HepG2 (cell line): ENCODE measurements around the gene PRR22. TPM values are rescaled to one million over a fixed set of nuclear protein-coding genes. Genes with fewer than 3 reads are reported as not detected.
A peak's percentile ranks its signal among the peaks of the same experiment; 100 is the strongest.

Experiments used
- ISL2 ChIP-seq: sonication (generic); formaldehyde crosslinking; IDR thresholded peaks from 2 replicates; pipeline ENCODE4 v1.5.0; 2020; ENCODE audit warnings: missing genetic modification reagents
- MTF2 ChIP-seq: sonication (generic); formaldehyde crosslinking; IDR thresholded peaks from 2 replicates; pipeline ENCODE4 v1.5.0; 2020; ENCODE audit warnings: missing genetic modification reagents, borderline replicate concordance
- SMC3 ChIP-seq: IDR thresholded peaks from 2 replicates; pipeline ENCODE4 v1.6.1; 2011; ENCODE audit warnings: low read length, improper control_type of control experiment
- SSRP1 ChIP-seq: IDR thresholded peaks from 2 replicates; pipeline ENCODE4 v1.6.1; 2016; ENCODE audit warnings: control low read depth
- TBX3 ChIP-seq: fragments of 450-650 bp; IDR thresholded peaks from 2 replicates; pipeline ENCODE4 v1.6.1; 2017; ENCODE audit warnings: antibody characterized with exemption, mild to moderate bottlenecking, inconsistent platforms, borderline replicate concordance
- ZNF468 ChIP-seq: sonication (generic); formaldehyde crosslinking; IDR thresholded peaks from 2 replicates; pipeline ENCODE4 v1.8.0; 2022; ENCODE audit warnings: mild to moderate bottlenecking, moderate library complexity, missing genetic modification reagents
- ZNF780A ChIP-seq: sonication (generic); formaldehyde crosslinking; IDR thresholded peaks from 2 replicates; pipeline ENCODE4 v1.8.0; 2022; ENCODE audit warnings: mild to moderate bottlenecking, missing genetic modification reagents, moderate library complexity
- polyA plus RNA-seq, 8 experiments: library from polyadenylated mRNA; depleted of rRNA in 3 of 8; stranded (reverse) in 7 of 8; unstranded in 1 of 8; fragments of >200 nt; fragmentation: Illumina TruSeq in 4 of 8; extraction: Trizol in 4 of 8; gene quantifications; 2 replicates each; pipeline versions ENCODE4 v1.2.1 to v1.2.3, GENCODE V29; 2011 to 2016; ENCODE audit warnings: low read depth in 4 of 8, missing spikeins in 1 of 8, mixed read lengths in 1 of 8; ENCODE audit not compliant: insufficient read depth in 1 of 8
- total RNA-seq, 5 experiments: library from RNA; depleted of rRNA; stranded (reverse); fragments of >200 nt; fragmentation: Illumina TruSeq; extraction: Trizol; gene quantifications; 2 replicates each; pipeline ENCODE4 v1.2.3, GENCODE V29; 2016; ENCODE audit warnings: low read depth in 1 of 5
- TF ChIP-seq, protein P1 (sequence below): sonication (generic); formaldehyde crosslinking; IDR thresholded peaks from 2 replicates; pipeline ENCODE4 v1.5.1; 2020; ENCODE audit warnings: mild to moderate bottlenecking, missing genetic modification reagents, borderline replicate concordance
- TF ChIP-seq, protein P2 (sequence below): sonication (generic); formaldehyde crosslinking; IDR thresholded peaks from 2 replicates; pipeline ENCODE4 v1.9.0; 2021; ENCODE audit warnings: missing genetic modification reagents, mild to moderate bottlenecking, borderline replicate concordance
- TF ChIP-seq, protein P3 (sequence below): sonication (generic); formaldehyde crosslinking; IDR thresholded peaks from 2 replicates; pipeline ENCODE4 v1.8.1; 2023; ENCODE audit warnings: mild to moderate bottlenecking, inconsistent platforms, moderate library complexity, missing genetic modification reagents, borderline replicate concordance
- TF ChIP-seq, protein P4 (sequence below): sonication (generic); formaldehyde crosslinking; IDR thresholded peaks from 2 replicates; pipeline ENCODE4 v1.4.0; 2020; ENCODE audit warnings: missing genetic modification reagents, borderline replicate concordance
- TF ChIP-seq, protein P5 (sequence below): sonication (generic); formaldehyde crosslinking; conservative IDR thresholded peaks from 2 replicates; pipeline ENCODE4 v1.4.0; 2020; ENCODE audit warnings: missing genetic modification reagents

The PRR22 gene
- total and polyA plus RNA-seq, 2 of the 13 experiments (the other 11 are each of a cell fraction or from before 2014, with no cell fraction given): 0.84 to 2.3 TPM

DNA sequence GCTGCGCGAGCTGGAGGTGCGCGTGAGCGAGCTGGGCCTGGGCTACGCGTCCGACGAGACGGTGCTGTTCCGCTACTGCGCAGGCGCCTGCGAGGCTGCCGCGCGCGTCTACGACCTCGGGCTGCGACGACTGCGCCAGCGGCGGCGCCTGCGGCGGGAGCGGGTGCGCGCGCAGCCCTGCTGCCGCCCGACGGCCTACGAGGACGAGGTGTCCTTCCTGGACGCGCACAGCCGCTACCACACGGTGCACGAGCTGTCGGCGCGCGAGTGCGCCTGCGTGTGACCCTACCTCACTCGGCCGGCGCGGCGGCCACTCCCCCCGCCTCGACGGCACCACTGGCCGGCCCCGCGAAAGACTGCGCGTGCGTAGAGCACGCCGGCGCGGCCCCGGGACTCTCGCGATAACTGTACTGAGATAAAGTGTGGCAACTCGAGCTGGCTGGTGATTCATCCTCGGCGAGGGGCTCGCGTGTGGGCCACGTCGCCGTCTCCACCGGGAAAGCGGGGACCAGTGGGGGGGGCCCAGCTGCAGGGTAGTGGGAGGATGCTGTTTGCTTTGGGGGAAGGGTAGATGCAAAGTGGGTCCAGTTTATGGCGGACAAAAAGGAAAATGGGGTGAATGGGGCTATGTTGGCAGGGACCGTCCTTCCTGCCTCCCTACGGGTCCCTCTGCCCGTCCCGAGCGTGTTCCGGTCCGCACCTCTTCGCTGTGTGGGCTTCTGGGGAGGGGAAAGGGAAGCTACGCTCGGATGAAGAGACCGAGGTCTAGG, 43.5 kb upstream of the PRR22 start (continued):
- TF ChIP-seq, protein P1, sequence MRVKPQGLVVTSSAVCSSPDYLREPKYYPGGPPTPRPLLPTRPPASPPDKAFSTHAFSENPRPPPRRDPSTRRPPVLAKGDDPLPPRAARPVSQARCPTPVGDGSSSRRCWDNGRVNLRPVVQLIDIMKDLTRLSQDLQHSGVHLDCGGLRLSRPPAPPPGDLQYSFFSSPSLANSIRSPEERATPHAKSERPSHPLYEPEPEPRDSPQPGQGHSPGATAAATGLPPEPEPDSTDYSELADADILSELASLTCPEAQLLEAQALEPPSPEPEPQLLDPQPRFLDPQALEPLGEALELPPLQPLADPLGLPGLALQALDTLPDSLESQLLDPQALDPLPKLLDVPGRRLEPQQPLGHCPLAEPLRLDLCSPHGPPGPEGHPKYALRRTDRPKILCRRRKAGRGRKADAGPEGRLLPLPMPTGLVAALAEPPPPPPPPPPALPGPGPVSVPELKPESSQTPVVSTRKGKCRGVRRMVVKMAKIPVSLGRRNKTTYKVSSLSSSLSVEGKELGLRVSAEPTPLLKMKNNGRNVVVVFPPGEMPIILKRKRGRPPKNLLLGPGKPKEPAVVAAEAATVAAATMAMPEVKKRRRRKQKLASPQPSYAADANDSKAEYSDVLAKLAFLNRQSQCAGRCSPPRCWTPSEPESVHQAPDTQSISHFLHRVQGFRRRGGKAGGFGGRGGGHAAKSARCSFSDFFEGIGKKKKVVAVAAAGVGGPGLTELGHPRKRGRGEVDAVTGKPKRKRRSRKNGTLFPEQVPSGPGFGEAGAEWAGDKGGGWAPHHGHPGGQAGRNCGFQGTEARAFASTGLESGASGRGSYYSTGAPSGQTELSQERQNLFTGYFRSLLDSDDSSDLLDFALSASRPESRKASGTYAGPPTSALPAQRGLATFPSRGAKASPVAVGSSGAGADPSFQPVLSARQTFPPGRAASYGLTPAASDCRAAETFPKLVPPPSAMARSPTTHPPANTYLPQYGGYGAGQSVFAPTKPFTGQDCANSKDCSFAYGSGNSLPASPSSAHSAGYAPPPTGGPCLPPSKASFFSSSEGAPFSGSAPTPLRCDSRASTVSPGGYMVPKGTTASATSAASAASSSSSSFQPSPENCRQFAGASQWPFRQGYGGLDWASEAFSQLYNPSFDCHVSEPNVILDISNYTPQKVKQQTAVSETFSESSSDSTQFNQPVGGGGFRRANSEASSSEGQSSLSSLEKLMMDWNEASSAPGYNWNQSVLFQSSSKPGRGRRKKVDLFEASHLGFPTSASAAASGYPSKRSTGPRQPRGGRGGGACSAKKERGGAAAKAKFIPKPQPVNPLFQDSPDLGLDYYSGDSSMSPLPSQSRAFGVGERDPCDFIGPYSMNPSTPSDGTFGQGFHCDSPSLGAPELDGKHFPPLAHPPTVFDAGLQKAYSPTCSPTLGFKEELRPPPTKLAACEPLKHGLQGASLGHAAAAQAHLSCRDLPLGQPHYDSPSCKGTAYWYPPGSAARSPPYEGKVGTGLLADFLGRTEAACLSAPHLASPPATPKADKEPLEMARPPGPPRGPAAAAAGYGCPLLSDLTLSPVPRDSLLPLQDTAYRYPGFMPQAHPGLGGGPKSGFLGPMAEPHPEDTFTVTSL: 0 out of 2 replicates have a peak, but pooled peaks have one; percentile 41
- no peak for TF ChIP-seq SMC3
- peak; percentile 92 for TF ChIP-seq SSRP1 (CRISPR knock-in tag)
- TF ChIP-seq, protein P2, sequence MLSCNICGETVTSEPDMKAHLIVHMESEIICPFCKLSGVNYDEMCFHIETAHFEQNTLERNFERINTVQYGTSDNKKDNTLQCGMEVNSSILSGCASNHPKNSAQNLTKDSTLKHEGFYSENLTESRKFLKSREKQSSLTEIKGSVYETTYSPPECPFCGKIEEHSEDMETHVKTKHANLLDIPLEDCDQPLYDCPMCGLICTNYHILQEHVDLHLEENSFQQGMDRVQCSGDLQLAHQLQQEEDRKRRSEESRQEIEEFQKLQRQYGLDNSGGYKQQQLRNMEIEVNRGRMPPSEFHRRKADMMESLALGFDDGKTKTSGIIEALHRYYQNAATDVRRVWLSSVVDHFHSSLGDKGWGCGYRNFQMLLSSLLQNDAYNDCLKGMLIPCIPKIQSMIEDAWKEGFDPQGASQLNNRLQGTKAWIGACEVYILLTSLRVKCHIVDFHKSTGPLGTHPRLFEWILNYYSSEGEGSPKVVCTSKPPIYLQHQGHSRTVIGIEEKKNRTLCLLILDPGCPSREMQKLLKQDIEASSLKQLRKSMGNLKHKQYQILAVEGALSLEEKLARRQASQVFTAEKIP (CRISPR knock-in tag): no peak
- no peak for TF ChIP-seq ZNF780A (CRISPR knock-in tag)
- TF ChIP-seq TBX3: peak; percentile 29; the same call in 1 of the 2 replicates
- TF ChIP-seq, protein P3, sequence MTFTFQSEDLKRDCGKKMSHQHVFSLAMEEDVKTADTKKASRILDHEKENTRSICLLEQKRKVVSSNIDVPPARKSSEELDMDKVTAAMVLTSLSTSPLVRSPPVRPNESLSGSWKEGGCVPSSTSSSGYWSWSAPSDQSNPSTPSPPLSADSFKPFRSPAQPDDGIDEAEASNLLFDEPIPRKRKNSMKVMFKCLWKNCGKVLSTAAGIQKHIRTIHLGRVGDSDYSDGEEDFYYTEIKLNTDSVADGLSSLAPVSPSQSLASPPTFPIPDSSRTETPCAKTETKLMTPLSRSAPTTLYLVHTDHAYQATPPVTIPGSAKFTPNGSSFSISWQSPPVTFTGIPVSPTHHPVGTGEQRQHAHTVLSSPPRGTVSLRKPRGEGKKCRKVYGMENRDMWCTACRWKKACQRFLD: no peak; the same call in 1 of the 2 replicates
- TF ChIP-seq ISL2: no peak
- TF ChIP-seq MTF2: no peak
- TF ChIP-seq, protein P4, sequence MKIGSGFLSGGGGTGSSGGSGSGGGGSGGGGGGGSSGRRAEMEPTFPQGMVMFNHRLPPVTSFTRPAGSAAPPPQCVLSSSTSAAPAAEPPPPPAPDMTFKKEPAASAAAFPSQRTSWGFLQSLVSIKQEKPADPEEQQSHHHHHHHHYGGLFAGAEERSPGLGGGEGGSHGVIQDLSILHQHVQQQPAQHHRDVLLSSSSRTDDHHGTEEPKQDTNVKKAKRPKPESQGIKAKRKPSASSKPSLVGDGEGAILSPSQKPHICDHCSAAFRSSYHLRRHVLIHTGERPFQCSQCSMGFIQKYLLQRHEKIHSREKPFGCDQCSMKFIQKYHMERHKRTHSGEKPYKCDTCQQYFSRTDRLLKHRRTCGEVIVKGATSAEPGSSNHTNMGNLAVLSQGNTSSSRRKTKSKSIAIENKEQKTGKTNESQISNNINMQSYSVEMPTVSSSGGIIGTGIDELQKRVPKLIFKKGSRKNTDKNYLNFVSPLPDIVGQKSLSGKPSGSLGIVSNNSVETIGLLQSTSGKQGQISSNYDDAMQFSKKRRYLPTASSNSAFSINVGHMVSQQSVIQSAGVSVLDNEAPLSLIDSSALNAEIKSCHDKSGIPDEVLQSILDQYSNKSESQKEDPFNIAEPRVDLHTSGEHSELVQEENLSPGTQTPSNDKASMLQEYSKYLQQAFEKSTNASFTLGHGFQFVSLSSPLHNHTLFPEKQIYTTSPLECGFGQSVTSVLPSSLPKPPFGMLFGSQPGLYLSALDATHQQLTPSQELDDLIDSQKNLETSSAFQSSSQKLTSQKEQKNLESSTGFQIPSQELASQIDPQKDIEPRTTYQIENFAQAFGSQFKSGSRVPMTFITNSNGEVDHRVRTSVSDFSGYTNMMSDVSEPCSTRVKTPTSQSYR: peak; percentile 84; the same call in 1 of the 2 replicates
- TF ChIP-seq, protein P5, sequence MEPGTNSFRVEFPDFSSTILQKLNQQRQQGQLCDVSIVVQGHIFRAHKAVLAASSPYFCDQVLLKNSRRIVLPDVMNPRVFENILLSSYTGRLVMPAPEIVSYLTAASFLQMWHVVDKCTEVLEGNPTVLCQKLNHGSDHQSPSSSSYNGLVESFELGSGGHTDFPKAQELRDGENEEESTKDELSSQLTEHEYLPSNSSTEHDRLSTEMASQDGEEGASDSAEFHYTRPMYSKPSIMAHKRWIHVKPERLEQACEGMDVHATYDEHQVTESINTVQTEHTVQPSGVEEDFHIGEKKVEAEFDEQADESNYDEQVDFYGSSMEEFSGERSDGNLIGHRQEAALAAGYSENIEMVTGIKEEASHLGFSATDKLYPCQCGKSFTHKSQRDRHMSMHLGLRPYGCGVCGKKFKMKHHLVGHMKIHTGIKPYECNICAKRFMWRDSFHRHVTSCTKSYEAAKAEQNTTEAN: no peak
- TF ChIP-seq ZNF468 (CRISPR knock-in tag): no peak
